GM12874 (cell line): ENCODE data around the gene ATF3.

Experiments used
- CTCF ChIP-seq: IDR thresholded peaks from 2 replicates; pipeline ENCODE4 v1.5.1; 2011; ENCODE audit warnings: low read depth, mild to moderate bottlenecking, control low read depth, low read length, moderate library complexity; ENCODE audit not compliant: insufficient read depth

The ATF3 gene

GRCh38 chr1:212605441-212606394 lies 2.8 kb upstream of the ATF3 start:
- TF ChIP-seq CTCF, result no peak

GRCh38 chr1:212606395-212607205 lies 2.0 kb upstream of the ATF3 start:
- TF ChIP-seq CTCF, result no peak

DNA sequence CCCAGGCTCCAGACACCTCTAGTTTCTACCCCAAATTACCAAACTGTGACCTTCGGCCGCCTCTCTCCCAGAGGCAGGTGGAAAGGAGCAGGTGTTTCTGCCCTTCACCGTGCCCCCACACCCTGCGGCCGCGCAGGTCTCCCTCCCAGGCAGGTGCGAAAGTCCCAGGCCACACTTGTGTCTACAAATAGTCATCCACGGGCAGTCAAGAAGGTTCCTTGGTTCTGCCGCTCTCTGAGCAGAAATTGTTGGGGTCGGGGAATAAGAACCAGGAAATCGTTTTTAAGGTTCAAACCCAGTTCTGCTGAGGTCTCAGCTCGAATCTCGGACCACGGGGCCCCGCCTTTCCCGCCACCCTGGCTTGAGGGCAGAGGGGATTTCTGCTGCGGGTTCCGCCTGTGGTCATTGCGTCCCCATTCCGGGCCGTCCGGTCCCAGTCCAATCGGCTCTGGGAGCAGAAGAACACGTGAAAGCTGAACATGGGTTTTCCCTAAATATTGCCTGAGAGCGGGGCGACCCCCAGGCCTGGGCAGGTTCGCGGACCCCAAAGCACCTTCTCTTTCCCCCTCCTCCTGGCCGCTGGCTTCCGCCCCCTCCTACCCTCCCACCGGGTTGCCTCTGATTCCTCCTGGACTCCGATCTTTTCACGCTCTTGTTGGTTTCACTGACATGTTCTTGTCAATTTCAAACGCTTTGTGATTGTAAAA lies 1.2 kb upstream of the ATF3 start:
- no peak for TF ChIP-seq CTCF

- TF ChIP-seq CTCF, result no peak
Measured at GRCh38 chr1:212607913-212608391, 609 bp upstream of the ATF3 start.

DNA sequence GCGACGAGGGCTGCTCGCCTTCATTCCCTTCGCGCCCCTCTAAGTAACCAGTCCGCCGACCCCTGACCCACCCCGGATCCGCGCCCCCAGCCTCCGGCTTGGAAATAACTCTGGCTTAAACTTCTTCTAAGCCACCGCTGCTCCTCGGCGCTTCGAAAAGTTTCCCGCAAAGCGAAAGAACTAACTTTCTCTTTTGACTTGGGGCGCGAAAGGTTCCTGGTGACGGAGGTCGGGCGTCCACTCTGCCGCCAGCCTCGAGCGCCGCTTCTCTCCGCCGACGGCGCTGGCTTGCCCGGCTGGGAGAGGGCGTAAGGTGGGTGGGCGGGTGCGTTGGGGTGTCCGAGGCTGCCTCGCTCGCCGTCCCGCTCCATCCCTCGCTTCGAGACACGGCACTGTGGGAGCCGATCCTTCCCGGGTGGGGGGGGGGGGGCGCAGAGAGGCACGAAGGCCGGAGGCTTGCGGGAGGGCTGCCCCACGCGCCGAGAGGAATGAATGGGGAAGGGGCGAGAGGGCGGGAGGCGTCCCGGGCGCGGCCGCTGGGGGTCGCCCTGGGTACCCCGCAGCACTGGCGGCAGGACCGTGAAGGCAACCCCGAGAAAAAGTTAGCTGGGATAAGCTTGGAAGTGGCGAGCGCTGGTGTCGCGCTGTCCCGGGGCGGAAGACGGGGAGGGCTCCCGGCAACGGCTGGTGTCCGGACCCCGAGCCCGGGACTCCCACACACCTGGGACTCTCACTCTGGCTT lies 569 bp downstream of the ATF3 start:
- TF ChIP-seq CTCF, result peak; percentile 82

DNA sequence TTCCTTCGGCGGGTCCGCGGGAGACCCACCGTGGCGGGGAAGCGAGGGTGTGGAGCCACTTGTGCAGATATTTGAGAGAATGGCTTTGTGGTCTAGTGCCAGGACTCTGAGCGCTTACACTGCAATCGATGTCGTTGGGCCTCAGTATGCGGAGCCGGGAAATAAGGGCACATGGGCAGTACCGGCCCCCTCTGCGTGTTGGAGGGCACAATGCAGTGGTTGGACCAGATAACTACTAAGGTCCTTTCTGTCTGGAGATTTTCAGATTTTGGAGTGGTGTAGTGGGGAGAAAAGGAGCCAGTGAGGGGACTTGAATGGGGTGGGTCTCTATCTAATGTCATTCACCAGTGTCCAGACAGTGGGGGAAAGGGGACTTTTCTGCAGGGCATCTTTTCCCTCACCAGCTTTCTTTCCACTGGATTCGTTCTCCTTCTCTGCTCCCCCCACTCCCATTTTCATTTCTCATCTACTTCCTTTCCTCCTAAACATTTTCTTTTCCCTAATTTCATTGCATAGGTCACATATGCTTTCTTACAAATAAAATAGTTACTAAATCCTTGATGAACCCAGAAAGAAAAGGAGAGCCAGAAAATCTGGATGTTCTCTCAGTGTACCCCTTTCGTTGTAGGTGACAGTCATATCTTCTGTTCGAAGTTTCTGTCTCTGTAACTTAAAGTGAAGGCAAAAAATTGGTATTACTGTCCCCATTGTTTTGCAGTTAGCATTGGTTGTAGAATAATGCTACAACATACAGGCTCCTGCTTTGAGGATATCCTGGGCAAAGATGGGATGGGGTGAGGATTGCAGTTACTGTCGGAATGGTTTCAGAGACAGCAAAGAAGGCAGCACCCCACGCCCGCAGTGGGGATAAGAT lies 1.4 kb downstream of the ATF3 start:
- TF ChIP-seq CTCF, result no peak
